ENCODE measurements around the gene CACNA1D.

The CACNA1D gene

GRCh38 chr3:53715815-53716483 lies 221.5 kb downstream of the CACNA1D start:
- TF ChIP-seq CTCF (IDR thresholded peaks at IDR 0.05; ENCODE audit: insufficient read depth, missing control alignments), result no peak
- DNase-seq (ENCODE audit: insufficient read length, low spot score), result no peak
- FAIRE-seq, result no peak

- TF ChIP-seq CTCF (IDR thresholded peaks at IDR 0.05; ENCODE audit: insufficient read depth, missing control alignments), result no peak
- no peak for FAIRE-seq
- DNase-seq (ENCODE audit: insufficient read length, low spot score), result no peak
Observed at GRCh38 chr3:53716998-53717397, 222.6 kb downstream of the CACNA1D start.

- TF ChIP-seq CTCF (IDR thresholded peaks at IDR 0.05; ENCODE audit: insufficient read depth, missing control alignments), result no peak
- FAIRE-seq (no peak), DNase-seq (ENCODE audit: insufficient read length, low spot score) (no peak)
Observed at GRCh38 chr3:53718462-53718861, 224.1 kb downstream of the CACNA1D start.

DNA sequence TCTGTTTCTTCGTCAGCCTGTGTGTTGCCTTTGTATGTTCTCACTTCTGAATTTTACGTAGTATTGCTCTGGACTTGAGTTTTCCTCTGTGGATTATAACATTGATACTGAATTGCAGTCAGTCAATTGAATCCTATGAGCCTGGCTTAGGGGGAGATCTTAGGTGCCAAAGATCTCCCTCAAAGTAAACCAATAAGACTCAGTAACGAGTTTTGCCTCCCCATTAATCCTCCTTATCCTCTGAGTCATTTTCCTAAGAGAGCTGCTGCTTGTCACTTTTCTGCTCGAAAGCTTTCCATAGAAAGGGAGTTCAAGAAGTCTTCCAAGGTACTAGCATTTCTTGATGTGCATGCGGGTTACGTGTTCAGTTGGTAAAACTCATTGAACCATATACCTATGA lies 225.4 kb downstream of the CACNA1D start:
- DNase-seq (ENCODE audit: insufficient read length, low spot score), result peak; percentile 79
- no peak for TF ChIP-seq CTCF (IDR thresholded peaks at IDR 0.05; ENCODE audit: insufficient read depth, missing control alignments)
- peak; percentile 92 for FAIRE-seq

GRCh38 chr3:53721187-53722119 lies 227.0 kb downstream of the CACNA1D start:
- FAIRE-seq (no peak), DNase-seq (ENCODE audit: insufficient read length, low spot score) (no peak)
- TF ChIP-seq CTCF (IDR thresholded peaks at IDR 0.05; ENCODE audit: insufficient read depth, missing control alignments), result no peak

- FAIRE-seq (no peak), DNase-seq (ENCODE audit: insufficient read length, low spot score) (no peak)
- TF ChIP-seq CTCF (IDR thresholded peaks at IDR 0.05; ENCODE audit: insufficient read depth, missing control alignments), result no peak
Observed at GRCh38 chr3:53724566-53724965, 230.2 kb downstream of the CACNA1D start.

Measured in D721Med (cell line).